OCI-LY7 (cell line): ENCODE results near the gene GLO1. TPM values are rescaled to one million over a fixed set of nuclear protein-coding genes. Genes with fewer than 3 reads are reported as not detected.

Experiments
- BruUV-seq: library from RNA; stranded (reverse); fragments of 400-500 nt; replicated peaks from 2 replicates; lab custom pipeline; 2021; lab: Mats Ljungman, UMichigan
- CTCF ChIA-PET: fragments of 300-600 bp; sonication (Branson Sonifier 250); formaldehyde crosslinking; loops from one replicate; lab custom pipeline; 2022; ENCODE audit warnings: antibody characterized with exemption; ENCODE audit not compliant: unreplicated experiment; lab: Charles Lee
- POLR2A ChIA-PET: fragments of 300-600 bp; sonication (Branson Sonifier 250); formaldehyde crosslinking; loops from one replicate; lab custom pipeline; 2022; ENCODE audit warnings: antibody characterized with exemption; lab: Charles Lee
- DNase-seq: peaks from one replicate; pipeline ENCODE4 v3.0.0-alpha.2; 2015; ENCODE audit warnings: low spot score
- H2AFZ ChIP-seq: fragments of 200-600 bp; sonication (generic), shearing (Covaris generic); 2 replicates; pipeline ENCODE4 v1.6.1; 2014; ENCODE audit warnings: mild to moderate bottlenecking, antibody characterized with exemption, low read length, moderate library complexity
- H3K27ac ChIP-seq: fragments of 200-600 bp; sonication (generic); 2 replicates; pipeline ENCODE4 v1.5.1; 2014; ENCODE audit warnings: mixed run types, low read depth, mild to moderate bottlenecking, moderate library complexity, low read length, inconsistent platforms; ENCODE audit not compliant: poor library complexity, severe bottlenecking
- H3K36me3 ChIP-seq: fragments of 200-600 bp; sonication (generic); 2 replicates; pipeline ENCODE4 v1.6.1; 2014; ENCODE audit warnings: mild to moderate bottlenecking, antibody characterized with exemption, low read length, moderate library complexity, mixed read lengths; ENCODE audit not compliant: insufficient read depth
- H3K4me1 ChIP-seq: fragments of 200-600 bp; sonication (generic); 2 replicates; pipeline ENCODE4 v1.5.1; 2014; ENCODE audit warnings: mild to moderate bottlenecking, low read length; ENCODE audit not compliant: insufficient read depth, poor library complexity, severe bottlenecking
- H3K4me2 ChIP-seq: fragments of 200-600 bp; sonication (generic); 2 replicates; pipeline ENCODE4 v1.6.1; 2014; ENCODE audit warnings: mild to moderate bottlenecking, low read length
- H3K4me3 ChIP-seq: fragments of 200-600 bp; sonication (generic); 2 replicates; pipeline ENCODE4 v1.5.1; 2014; ENCODE audit warnings: mild to moderate bottlenecking, low read depth, low read length; ENCODE audit not compliant: poor library complexity, severe bottlenecking
- H3K79me2 ChIP-seq: fragments of 200-600 bp; sonication (generic); 2 replicates; pipeline ENCODE4 v1.6.1; 2016; ENCODE audit warnings: low read depth, mild to moderate bottlenecking, low read length, moderate library complexity, mixed read lengths; ENCODE audit not compliant: insufficient read depth
- H3K9me2 ChIP-seq: fragments of 200-600 bp; sonication (generic); 2 replicates; pipeline ENCODE4 v1.6.1; 2016; ENCODE audit warnings: mild to moderate bottlenecking, low read length, mixed read lengths; ENCODE audit not compliant: insufficient read depth
- H3K9me3 ChIP-seq: fragments of 200-600 bp; sonication (generic); 2 replicates; pipeline ENCODE4 v1.6.1; 2014; ENCODE audit warnings: mild to moderate bottlenecking, mixed run types, low read length, mixed read lengths
- H4K20me1 ChIP-seq: fragments of 200-600 bp; sonication (generic); 2 replicates; pipeline ENCODE4 v1.6.1; 2014; ENCODE audit warnings: mild to moderate bottlenecking, antibody characterized with exemption, low read length, moderate library complexity, mixed read lengths; ENCODE audit not compliant: insufficient read depth
- EZH2phosphoT487 ChIP-seq: fragments of 200-600 bp; sonication (generic); IDR thresholded peaks from 2 replicates; pipeline ENCODE4 v1.6.1; 2018; ENCODE audit warnings: low read depth, borderline replicate concordance, mild to moderate bottlenecking, mixed run types, antibody characterized with exemption, low read length, moderate library complexity, mixed read lengths
- intact Hi-C: fragments of 100-400 bp; cut with micrococcal nuclease; formaldehyde crosslinking; loops from one replicate; pipeline ENCODE4 v1.10.0; 2022; ENCODE audit not compliant: unreplicated experiment
- total RNA-seq, 2 experiments: library from RNA; depleted of rRNA in 1 of 2; stranded (reverse); fragments of >200 nt in 1 of 2; shearing (Covaris generic) in 1 of 2; gene quantifications; 2 replicates each; pipeline ENCODE4 v1.2.3, GENCODE V29; 2014 to 2022
- TF ChIP-seq, protein P1 (sequence below): fragments of 200-600 bp; sonication (generic); conservative IDR thresholded peaks from 2 replicates; pipeline ENCODE4 v1.5.1; 2014; ENCODE audit warnings: mild to moderate bottlenecking, antibody characterized with exemption, low read length, moderate library complexity, mixed read lengths

GLO1 gene
- total RNA-seq, 2 experiments from 2014 or later = 92.2 to 93.2 TPM

DNA sequence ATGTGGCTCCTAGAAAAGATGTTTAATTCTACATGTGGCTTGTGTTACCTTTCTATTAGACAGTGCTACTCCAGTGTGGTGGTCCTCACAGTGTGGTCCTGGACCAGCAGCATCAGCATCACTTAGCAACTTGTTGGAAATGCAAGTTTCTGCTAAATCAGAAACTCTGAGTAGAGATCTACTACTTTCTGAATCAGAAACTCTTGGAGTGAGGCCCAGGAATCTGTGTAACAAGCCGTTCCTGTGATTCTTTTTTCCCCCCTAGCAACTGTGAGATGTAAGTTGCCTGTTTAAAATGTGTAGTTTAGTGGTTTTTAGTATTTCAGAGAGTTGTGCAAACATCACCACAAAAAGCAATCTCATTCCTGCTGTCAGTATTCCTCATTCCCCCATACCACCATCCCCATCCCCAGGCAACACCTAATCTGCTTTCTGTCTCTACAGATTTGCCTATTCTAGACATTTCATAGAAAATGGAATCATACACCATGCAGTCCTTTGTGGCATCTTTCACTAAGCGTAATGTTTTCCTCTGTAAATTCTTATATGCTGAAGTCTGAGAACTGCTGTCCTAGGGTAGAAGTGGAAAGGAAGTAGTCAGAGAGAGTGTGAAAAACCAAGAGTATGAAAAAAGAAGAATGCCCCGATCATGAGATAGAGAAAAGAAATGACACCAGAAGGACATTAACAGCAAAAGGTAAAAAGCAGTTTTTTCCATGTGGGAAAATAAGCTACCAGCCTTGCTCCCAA, 44.4 kb downstream of the GLO1 start:
- H3K36me3 ChIP-seq = no peaks in the 10 kb centered on the region
- DNase-seq = no peak
- no peaks in the 10 kb centered on the region for H3K9me2 ChIP-seq
- H3K27ac ChIP-seq = no peak overlapping the region
- no peaks in the 10 kb centered on the region for H4K20me1 ChIP-seq
- H3K4me1 ChIP-seq = no peaks in the 10 kb centered on the region
- TF ChIP-seq, protein P1, sequence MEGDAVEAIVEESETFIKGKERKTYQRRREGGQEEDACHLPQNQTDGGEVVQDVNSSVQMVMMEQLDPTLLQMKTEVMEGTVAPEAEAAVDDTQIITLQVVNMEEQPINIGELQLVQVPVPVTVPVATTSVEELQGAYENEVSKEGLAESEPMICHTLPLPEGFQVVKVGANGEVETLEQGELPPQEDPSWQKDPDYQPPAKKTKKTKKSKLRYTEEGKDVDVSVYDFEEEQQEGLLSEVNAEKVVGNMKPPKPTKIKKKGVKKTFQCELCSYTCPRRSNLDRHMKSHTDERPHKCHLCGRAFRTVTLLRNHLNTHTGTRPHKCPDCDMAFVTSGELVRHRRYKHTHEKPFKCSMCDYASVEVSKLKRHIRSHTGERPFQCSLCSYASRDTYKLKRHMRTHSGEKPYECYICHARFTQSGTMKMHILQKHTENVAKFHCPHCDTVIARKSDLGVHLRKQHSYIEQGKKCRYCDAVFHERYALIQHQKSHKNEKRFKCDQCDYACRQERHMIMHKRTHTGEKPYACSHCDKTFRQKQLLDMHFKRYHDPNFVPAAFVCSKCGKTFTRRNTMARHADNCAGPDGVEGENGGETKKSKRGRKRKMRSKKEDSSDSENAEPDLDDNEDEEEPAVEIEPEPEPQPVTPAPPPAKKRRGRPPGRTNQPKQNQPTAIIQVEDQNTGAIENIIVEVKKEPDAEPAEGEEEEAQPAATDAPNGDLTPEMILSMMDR = no peak
- no peak for TF ChIP-seq EZH2phosphoT487
- ChIA-PET CTCF (no interaction called here), POLR2A (no interaction called here)
- no peak overlapping the region for H3K4me2 ChIP-seq
- BruUV-seq = no TSS peak
- no peaks in the 10 kb centered on the region for H3K9me3 ChIP-seq
- no peaks in the 10 kb centered on the region for H3K79me2 ChIP-seq
- no peak overlapping the region for H2AFZ ChIP-seq
- intact Hi-C loops = no loop called here
- no peak overlapping the region for H3K4me3 ChIP-seq

DNA sequence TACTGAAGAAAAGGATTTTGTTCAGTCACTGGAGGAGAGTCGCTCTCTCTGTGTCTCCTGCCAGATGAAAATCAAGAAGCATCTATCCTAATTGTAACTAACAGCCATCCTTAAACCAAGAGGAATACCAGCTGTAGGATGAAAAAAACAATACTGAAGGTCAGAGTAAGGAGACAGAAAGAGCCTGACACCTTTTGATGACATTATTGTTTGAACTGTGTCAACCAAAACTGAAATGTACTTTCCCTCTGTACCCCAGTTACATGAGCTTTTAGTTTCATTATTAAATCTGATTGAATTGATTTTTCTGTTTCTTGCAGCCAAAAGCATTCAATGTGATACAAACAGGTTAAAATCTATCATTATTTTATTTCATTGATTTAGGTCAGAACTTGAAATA, 46.0 kb downstream of the GLO1 start:
- no peak for DNase-seq
- H3K79me2 ChIP-seq = no peaks in the 10 kb centered on the region
- intact Hi-C loops = no loop called here
- no peaks in the 10 kb centered on the region for H3K36me3 ChIP-seq
- H3K4me2 ChIP-seq = no peak overlapping the region
- H3K4me1 ChIP-seq = no peaks in the 10 kb centered on the region
- POLR2A ChIA-PET = interaction anchor here (0.9 kb wide), 1 partner anchor 12 kb away, joined by 3 read pairs; no protein-coding TSS in a partner anchor
- no peak overlapping the region for H2AFZ ChIP-seq
- no peaks in the 10 kb centered on the region for H3K9me2 ChIP-seq
- H3K4me3 ChIP-seq = no peak overlapping the region
- H3K9me3 ChIP-seq = no peaks in the 10 kb centered on the region
- no peaks in the 10 kb centered on the region for H4K20me1 ChIP-seq
- no peak for TF ChIP-seq EZH2phosphoT487
- TF ChIP-seq, protein P1 = no peak
- BruUV-seq = no TSS peak
- CTCF ChIA-PET = no interaction called here
- no peak overlapping the region for H3K27ac ChIP-seq

DNA sequence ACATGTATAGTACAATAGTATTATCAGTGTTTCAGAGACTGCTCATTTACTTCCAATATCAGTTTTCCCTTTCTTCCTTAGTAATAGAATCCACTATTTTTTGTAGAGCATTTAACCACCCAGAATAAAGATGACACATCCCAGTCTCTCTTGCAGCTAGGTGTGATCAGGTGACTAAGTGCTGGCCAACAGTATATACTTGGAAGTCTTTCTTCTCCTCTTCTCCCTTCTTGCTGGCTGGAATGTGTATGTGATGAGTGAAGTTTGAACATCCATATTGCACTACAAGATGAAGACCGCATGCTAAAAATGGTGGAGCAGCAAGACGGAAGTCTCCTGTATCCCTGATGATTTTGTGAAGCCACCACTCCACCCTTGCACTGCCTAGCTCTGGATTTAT, 48.7 kb downstream of the GLO1 start:
- no peaks in the 10 kb centered on the region for H3K79me2 ChIP-seq
- H3K9me3 ChIP-seq = no peaks in the 10 kb centered on the region
- H3K9me2 ChIP-seq = no peaks in the 10 kb centered on the region
- H3K27ac ChIP-seq = no peak overlapping the region
- CTCF ChIA-PET = no interaction called here
- no peak for DNase-seq
- no peaks in the 10 kb centered on the region for H3K4me1 ChIP-seq
- H3K4me3 ChIP-seq = no peak overlapping the region
- intact Hi-C loops = no loop called here
- H2AFZ ChIP-seq = no peak overlapping the region
- no peak for TF ChIP-seq EZH2phosphoT487
- TF ChIP-seq, protein P1 = no peak
- H3K36me3 ChIP-seq = no peaks in the 10 kb centered on the region
- H4K20me1 ChIP-seq = no peaks in the 10 kb centered on the region
- H3K4me2 ChIP-seq = no peak overlapping the region
- POLR2A ChIA-PET = no interaction called here
- BruUV-seq = no TSS peak
